ENCODE data around the gene RIN1. TPM values are rescaled to one million over a fixed set of nuclear protein-coding genes. Genes with fewer than 3 reads are reported as not detected.

RIN1 gene
- total RNA-seq, 4 donors from 2014 or later, result 1.8 to 26.6 (median 8.6) TPM

- TF ChIP-seq CTCF (IDR thresholded peaks at IDR 0.05), result no peak
- no peak for TF ChIP-seq POLR2A (IDR thresholded peaks at IDR 0.05)
- DNase-seq, result no peak
- no peak overlapping the region for H3K27ac ChIP-seq
- H3K9me3 ChIP-seq, result no peaks in the 10 kb centered on the region
- intact Hi-C loops (cut with DNase I; ENCODE audit: low total_unique reads), result loop anchor here (10.0 kb wide), 1 partner anchor 61 kb away; no protein-coding TSS in a partner anchor
- H3K27me3 ChIP-seq, result no peaks in the 10 kb centered on the region
- no peak overlapping the region for H3K4me3 ChIP-seq
- no peaks in the 10 kb centered on the region for H3K36me3 ChIP-seq
- H3K4me1 ChIP-seq, result peaks cover 0 to 14% of the 10 kb centered on the region in 2 donors
Measured at GRCh38 chr11:66285250-66285947, 50.8 kb downstream of the RIN1 start.

- DNase-seq, result no peak
- Histone ChIP-seq H3K4me3 (no peak overlapping the region), H3K27me3 (no peaks in the 10 kb centered on the region), H3K4me1 (peaks cover 0 to 9% of the 10 kb centered on the region in 2 donors), H3K36me3 (no peaks in the 10 kb centered on the region), H3K9me3 (no peaks in the 10 kb centered on the region), H3K27ac (no peak overlapping the region)
- intact Hi-C loops (cut with DNase I; ENCODE audit: low total_unique reads), result loop anchor here (10.0 kb wide), 1 partner anchor 60 kb away; no protein-coding TSS in a partner anchor
- no peak for TF ChIP-seq POLR2A (IDR thresholded peaks at IDR 0.05)
- no peak for TF ChIP-seq CTCF (IDR thresholded peaks at IDR 0.05)
Measured at GRCh38 chr11:66284526-66285078, 51.6 kb downstream of the RIN1 start.

GRCh38 chr11:66283461-66284105, 52.7 kb downstream of the RIN1 start:
- intact Hi-C loops (cut with DNase I; ENCODE audit: low total_unique reads), result loop anchor here (10.0 kb wide), 1 partner anchor 59 kb away; no protein-coding TSS in a partner anchor
- DNase-seq, result no peak
- no peaks in the 10 kb centered on the region for H3K9me3 ChIP-seq
- H3K36me3 ChIP-seq, result no peaks in the 10 kb centered on the region
- H3K27me3 ChIP-seq, result no peaks in the 10 kb centered on the region
- H3K27ac ChIP-seq, result no peak overlapping the region
- no peak overlapping the region for H3K4me3 ChIP-seq
- peaks cover 0 to 7% of the 10 kb centered on the region in 2 donors for H3K4me1 ChIP-seq
- TF ChIP-seq POLR2A (IDR thresholded peaks at IDR 0.05) (no peak), CTCF (IDR thresholded peaks at IDR 0.05) (no peak)

- Histone ChIP-seq H3K4me1 (peaks cover 0 to 12% of the 10 kb centered on the region in 2 donors), H3K27me3 (no peaks in the 10 kb centered on the region), H3K4me3 (no peak overlapping the region), H3K36me3 (no peaks in the 10 kb centered on the region), H3K9me3 (no peaks in the 10 kb centered on the region), H3K27ac (no peak overlapping the region)
- peak; percentile 95 to 96 for DNase-seq
- TF ChIP-seq CTCF (IDR thresholded peaks at IDR 0.05) (peak; percentile 95 to 98 (median 96)), POLR2A (IDR thresholded peaks at IDR 0.05) (peak in 1 of 2 donors; percentile 35)
- intact Hi-C loops (cut with DNase I; ENCODE audit: low total_unique reads), result loop anchor here (10.0 kb wide), 1 partner anchor 58 kb away; no protein-coding TSS in a partner anchor
Measured at GRCh38 chr11:66282468-66283455, 53.5 kb downstream of the RIN1 start.

Small RNA genes lying within 50 kb of the gene (small RNA-seq; reads per million reads assigned to genes)
- not detected for gene RF00017

Other genes starting within 250 kb of the RIN1 start
- gene KLC2, start 78.7 kb downstream of the RIN1 start, total RNA-seq, result 10 to 100 TPM in 3 of 4 donors, 1 to 10 TPM in 1; 3.3 to 45.3 (median 17.2) TPM
- gene RAB1B, start 67.8 kb downstream of the RIN1 start, total RNA-seq, result 100 to 1,000 TPM in 2 of 4 donors, 10 to 100 TPM in 2; 40.6 to 146 (median 94.6) TPM
- gene CNIH2, start 58.3 kb downstream of the RIN1 start, total RNA-seq, result 1 to 10 TPM in 2 of 4 donors, not detected in 2; 1.2 to 1.5 TPM
- gene YIF1A, start 47.3 kb downstream of the RIN1 start, total RNA-seq, result 100 to 1,000 TPM in 1 of 4 donors, 10 to 100 TPM in 3; 38.9 to 101 (median 79.1) TPM
- gene TMEM151A, start 44.5 kb downstream of the RIN1 start, total RNA-seq, result under 1 TPM in 1 of 4 donors, not detected in 3; 0.27 TPM
- gene CD248, start 19.4 kb downstream of the RIN1 start, total RNA-seq, result 10 to 100 TPM; 14.1 to 91.2 (median 46.2) TPM
- 10 to 100 TPM; 15.0 to 77.4 (median 21.9) TPM for gene BRMS1, start 8.7 kb upstream of the RIN1 start, total RNA-seq
- gene B4GAT1, start 11.2 kb upstream of the RIN1 start, total RNA-seq, result 10 to 100 TPM; 13.2 to 44.8 (median 26.2) TPM
- 1 to 10 TPM in 2 of 4 donors, under 1 TPM in 1, not detected in 1; 0.26 to 3.5 (median 1.5) TPM for gene SLC29A2, start 35.3 kb upstream of the RIN1 start, total RNA-seq
- 10 to 100 TPM in 1 of 4 donors, 1 to 10 TPM in 1, under 1 TPM in 1, not detected in 1; 0.97 to 12.6 (median 1.5) TPM for gene NPAS4, start 84.6 kb upstream of the RIN1 start, total RNA-seq
- gene MRPL11, start 102.4 kb upstream of the RIN1 start, total RNA-seq, result 10 to 100 TPM; 28.7 to 57.9 (median 33.4) TPM
- 10 to 100 TPM; 13.8 to 35.0 (median 24.0) TPM for gene PELI3, start 130.5 kb upstream of the RIN1 start, total RNA-seq
- gene DPP3, start 144.0 kb upstream of the RIN1 start, total RNA-seq, result 10 to 100 TPM in 2 of 4 donors, 1 to 10 TPM in 2; 2.1 to 14.1 (median 8.7) TPM
- gene BBS1, start 174.2 kb upstream of the RIN1 start, total RNA-seq, result 10 to 100 TPM; 32.1 to 84.4 (median 56.8) TPM
- gene ZDHHC24, start 209.6 kb upstream of the RIN1 start, total RNA-seq, result 10 to 100 TPM in 2 of 4 donors, 1 to 10 TPM in 1, under 1 TPM in 1; 0.29 to 11.9 (median 8.9) TPM
- gene ACTN3, start 210.5 kb upstream of the RIN1 start, total RNA-seq, result under 1 TPM in 1 of 4 donors, not detected in 3; 0.46 TPM
- gene CTSF, start 232.2 kb upstream of the RIN1 start, total RNA-seq, result 10 to 100 TPM; 61.2 to 89.1 (median 83.6) TPM

Data from uterus (tissue), 4 donors.